Neuronal stem cell (in vitro differentiated cells): ENCODE measurements around the gene PXN.

Experiments used
- DNase-seq: peaks from one replicate; pipeline ENCODE4 v3.0.0-alpha.2; 2013; ENCODE audit warnings: low spot score
- H2AFZ ChIP-seq: one replicate; pipeline ENCODE4 v1.6.1; 2013; ENCODE audit warnings: mild to moderate bottlenecking, low read length, inconsistent platforms
- H2AK5ac ChIP-seq: 2 replicates; pipeline ENCODE4 v1.6.1; 2013; ENCODE audit warnings: low read depth, mild to moderate bottlenecking, inconsistent platforms, low read length, moderate library complexity, mixed read lengths
- H2BK120ac ChIP-seq: 2 replicates; pipeline ENCODE4 v1.6.1; 2013; ENCODE audit warnings: low read depth, mild to moderate bottlenecking, inconsistent platforms, low read length, moderate library complexity, mixed read lengths
- H2BK12ac ChIP-seq: one replicate; pipeline ENCODE4 v1.6.1; 2013; ENCODE audit warnings: low read length, inconsistent platforms
- H2BK15ac ChIP-seq: 2 replicates; pipeline ENCODE4 v1.6.1; 2013; ENCODE audit warnings: mild to moderate bottlenecking, low read length, inconsistent platforms, mixed read lengths
- H2BK5ac ChIP-seq: one replicate; pipeline ENCODE4 v1.6.1; 2013; ENCODE audit warnings: inconsistent platforms, mild to moderate bottlenecking, low read length, moderate library complexity
- H3K14ac ChIP-seq: one replicate; pipeline ENCODE4 v1.6.1; 2013; ENCODE audit warnings: low read length, inconsistent platforms
- H3K18ac ChIP-seq: 2 replicates; pipeline ENCODE4 v1.6.1; 2013; ENCODE audit warnings: low read length, inconsistent platforms
- H3K23ac ChIP-seq: 2 replicates; pipeline ENCODE4 v1.6.1; 2013; ENCODE audit warnings: low read depth, mild to moderate bottlenecking, mixed read lengths, low read length, inconsistent platforms; ENCODE audit not compliant: poor library complexity
- H3K27ac ChIP-seq: replicated peaks from 3 replicates; pipeline ENCODE4 v1.5.1; 2013; ENCODE audit warnings: low read length, inconsistent platforms
- H3K27me3 ChIP-seq, 3 experiments: 2 replicates each; pipeline ENCODE4 v1.6.1; 2013; ENCODE audit warnings: low read length in 3 of 3, mild to moderate bottlenecking in 2 of 3, inconsistent platforms in 1 of 3, low read depth in 1 of 3, mixed read lengths in 1 of 3, moderate library complexity in 1 of 3; ENCODE audit not compliant: control insufficient read depth in 3 of 3, insufficient read depth in 3 of 3
- H3K36me3 ChIP-seq, 2 donors: replicated peaks in 1 of 2; 2 replicates each; pipeline ENCODE4 v1.6.1; 2013; ENCODE audit warnings: low read length in 2 of 2; ENCODE audit not compliant: control insufficient read depth in 2 of 2, insufficient read depth in 2 of 2
- H3K4ac ChIP-seq: 2 replicates; pipeline ENCODE4 v1.6.1; 2013; ENCODE audit warnings: inconsistent platforms, mild to moderate bottlenecking, low read length, moderate library complexity
- H3K4me1 ChIP-seq, 2 donors: 1 replicate in 1 of 2; 2 replicates in 1 of 2; pipeline ENCODE4 v1.6.1; 2013; ENCODE audit warnings: low read length in 2 of 2, low read depth in 1 of 2; ENCODE audit not compliant: control insufficient read depth in 2 of 2, insufficient read depth in 1 of 2
- H3K4me2 ChIP-seq: one replicate; pipeline ENCODE4 v1.6.1; 2013; ENCODE audit warnings: mild to moderate bottlenecking, low read length, inconsistent platforms; ENCODE audit not compliant: insufficient read depth, poor library complexity, severe bottlenecking
- H3K4me3 ChIP-seq, 2 donors: 2 replicates each; pipeline ENCODE4 v1.5.1; 2013; ENCODE audit warnings: low read length in 2 of 2, mild to moderate bottlenecking in 2 of 2, inconsistent platforms in 1 of 2, moderate library complexity in 1 of 2
- H3K79me1 ChIP-seq: one replicate; pipeline ENCODE4 v1.6.1; 2013; ENCODE audit warnings: low read depth, mild to moderate bottlenecking, inconsistent platforms, low read length, moderate library complexity
- H3K9ac ChIP-seq: one replicate; pipeline ENCODE4 v1.6.1; 2013; ENCODE audit warnings: mild to moderate bottlenecking, low read depth, low read length, inconsistent platforms; ENCODE audit not compliant: poor library complexity
- H3K9me3 ChIP-seq, 2 donors: replicated peaks in 1 of 2; 2 replicates each; pipeline versions ENCODE3 to v1.6.1; 2013; ENCODE audit warnings: low read length in 2 of 2, mild to moderate bottlenecking in 2 of 2, inconsistent platforms in 1 of 2, low read depth in 1 of 2, mixed read lengths in 1 of 2, moderate library complexity in 1 of 2; ENCODE audit not compliant: control insufficient read depth in 2 of 2, insufficient read depth in 1 of 2
- H4K8ac ChIP-seq: one replicate; pipeline ENCODE4 v1.6.1; 2013; ENCODE audit warnings: low read depth, mild to moderate bottlenecking, inconsistent platforms, low read length, moderate library complexity
- H4K91ac ChIP-seq: one replicate; pipeline ENCODE4 v1.6.1; 2013; ENCODE audit warnings: low read length, low read depth, mild to moderate bottlenecking, inconsistent platforms; ENCODE audit not compliant: poor library complexity
- WGBS, 2 donors: extraction: QIAGEN DNeasy Blood & Tissue Kit; methylation state at CpG; one replicate each; pipeline ENCODE4 v1.1.7; 2013; ENCODE audit warnings: missing lambda C conversion rate in 2 of 2, mixed read lengths in 1 of 2; ENCODE audit not compliant: insufficient read length in 2 of 2, insufficient replicate concordance in 1 of 2; ENCODE audit errors: extremely low coverage in 2 of 2; 5-methylcytosine and 5-hydroxymethylcytosine counted together

The PXN gene

DNA sequence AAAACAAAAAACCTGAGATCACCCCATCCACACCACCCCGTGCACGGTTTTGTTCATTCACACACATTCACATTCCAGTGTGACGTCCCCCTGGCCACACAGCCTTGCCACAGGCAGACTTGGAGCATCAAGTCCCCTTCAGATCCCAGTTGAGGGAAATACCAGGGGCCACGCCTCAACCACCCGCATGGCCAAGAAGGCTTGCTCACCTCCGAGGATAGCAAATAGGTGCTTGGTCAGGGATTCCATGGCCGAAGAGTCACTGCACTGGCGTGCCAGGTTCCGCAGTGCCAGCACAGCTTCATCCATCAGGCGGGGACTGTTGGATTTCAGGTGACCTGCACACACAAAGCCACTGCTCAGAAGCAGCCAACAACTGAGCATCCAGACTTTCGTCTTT, 90.0 kb downstream of the PXN start:
- Histone ChIP-seq H3K4ac (no peak overlapping the region), H3K4me2 (no peak overlapping the region), H2BK5ac (no peak overlapping the region), H3K27me3 (no peaks in the 10 kb centered on the region), H3K9ac (no peak overlapping the region), H4K91ac (no peak overlapping the region), H3K27ac (no peak overlapping the region), H2BK120ac (no peak overlapping the region), H3K36me3 (peaks cover 57 to 96% of the 10 kb centered on the region in 2 donors), H2BK12ac (no peak overlapping the region), H3K23ac (no peak overlapping the region), H2AFZ (no peak overlapping the region), H3K18ac (no peak overlapping the region), H3K9me3 (no peaks in the 10 kb centered on the region), H3K79me1 (no peaks in the 10 kb centered on the region), H2AK5ac (no peak overlapping the region), H3K4me1 (no peaks in the 10 kb centered on the region), H2BK15ac (no peak overlapping the region), H4K8ac (no peak overlapping the region), H3K4me3 (no peak overlapping the region), H3K14ac (no peak overlapping the region)
- no CpG with 5 or more reads among the region's 11 CpGs for WGBS, 2 donors
- DNase-seq: no peak

DNA sequence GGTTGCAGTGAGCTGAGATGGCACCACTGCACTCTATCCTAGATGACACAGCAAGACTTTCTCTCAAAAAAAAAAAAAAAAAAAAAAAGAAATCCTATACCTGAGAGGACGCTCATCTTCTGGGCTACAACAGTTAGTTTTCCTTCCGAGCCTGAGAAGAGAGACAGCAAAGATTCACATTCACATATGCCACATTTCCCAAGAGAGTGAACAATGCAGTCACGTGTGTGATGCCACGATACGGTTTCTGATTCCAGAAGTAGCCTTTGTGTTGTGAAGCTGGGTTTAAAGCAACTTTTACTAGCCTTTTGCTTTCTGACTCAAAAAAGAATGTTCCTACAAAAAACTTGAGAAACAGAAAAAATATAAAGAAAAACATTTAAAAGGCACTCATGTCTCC, 90.5 kb downstream of the PXN start:
- Histone ChIP-seq H3K4me3 (no peak overlapping the region), H2BK12ac (no peak overlapping the region), H3K9me3 (no peaks in the 10 kb centered on the region), H4K8ac (no peak overlapping the region), H3K79me1 (no peaks in the 10 kb centered on the region), H2AFZ (no peak overlapping the region), H3K27me3 (no peaks in the 10 kb centered on the region), H2BK5ac (no peak overlapping the region), H3K4ac (no peak overlapping the region), H3K14ac (no peak overlapping the region), H3K36me3 (peaks cover 59 to 96% of the 10 kb centered on the region in 2 donors), H3K4me1 (no peaks in the 10 kb centered on the region), H4K91ac (no peak overlapping the region), H3K18ac (no peak overlapping the region), H3K27ac (no peak overlapping the region), H2AK5ac (no peak overlapping the region), H2BK15ac (no peak overlapping the region), H3K9ac (no peak overlapping the region), H2BK120ac (no peak overlapping the region), H3K4me2 (no peak overlapping the region), H3K23ac (no peak overlapping the region)
- no peak for DNase-seq
- WGBS, 2 donors: no CpG with 5 or more reads among the region's 5 CpGs

DNA sequence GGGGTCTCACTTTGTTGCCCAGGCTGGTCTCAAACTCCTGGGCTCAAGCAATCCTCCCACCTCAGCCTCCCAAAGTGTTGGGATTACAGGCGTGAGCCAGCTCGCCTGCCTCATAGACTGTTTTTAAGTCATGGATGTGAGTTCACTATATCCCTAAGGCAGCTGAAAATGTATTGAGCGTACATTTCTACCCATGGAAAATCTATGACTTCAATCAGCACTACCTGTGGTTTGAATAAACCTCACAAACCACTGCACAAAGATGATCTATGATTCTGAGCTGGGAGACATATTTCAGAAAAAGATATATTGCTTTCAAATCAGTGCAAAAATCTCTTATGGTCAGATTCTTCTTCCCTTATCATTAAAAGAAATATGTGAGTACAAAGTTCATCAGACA, 93.5 kb downstream of the PXN start:
- Histone ChIP-seq H4K8ac (no peak overlapping the region), H3K9ac (no peak overlapping the region), H3K23ac (no peak overlapping the region), H2BK120ac (no peak overlapping the region), H2BK5ac (no peak overlapping the region), H2AFZ (no peak overlapping the region), H3K18ac (no peak overlapping the region), H3K9me3 (no peaks in the 10 kb centered on the region), H3K27me3 (no peaks in the 10 kb centered on the region), H3K79me1 (no peaks in the 10 kb centered on the region), H4K91ac (no peak overlapping the region), H3K4ac (no peak overlapping the region), H3K4me1 (no peaks in the 10 kb centered on the region), H3K14ac (no peak overlapping the region), H3K27ac (no peak overlapping the region), H2BK15ac (no peak overlapping the region), H3K4me3 (no peak overlapping the region), H2BK12ac (no peak overlapping the region), H3K36me3 (peaks cover 58 to 99% of the 10 kb centered on the region in 2 donors), H3K4me2 (no peak overlapping the region), H2AK5ac (no peak overlapping the region)
- DNase-seq: no peak
- WGBS, 2 donors: no CpG with 5 or more reads among the region's 3 CpGs

DNA sequence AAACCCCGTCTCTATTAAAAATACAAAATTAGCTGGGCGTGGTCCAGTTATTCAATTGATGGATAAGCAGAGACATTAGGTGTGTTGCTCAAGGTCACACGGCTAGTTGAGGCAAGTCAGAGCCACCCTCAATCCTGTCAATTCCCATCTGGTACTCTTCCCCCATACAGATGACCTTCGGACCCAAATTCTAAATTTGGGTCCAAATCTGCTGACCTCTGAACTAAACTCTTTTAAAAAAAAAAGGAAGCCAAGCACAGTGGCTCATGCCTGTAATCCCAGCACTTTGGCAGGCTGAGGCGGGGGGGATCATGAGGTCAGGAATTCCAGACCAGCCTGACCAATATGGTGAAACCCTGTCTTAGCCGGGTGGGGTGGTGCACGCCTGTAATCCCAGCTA, 94.9 kb downstream of the PXN start:
- no peak overlapping the region for H3K23ac ChIP-seq
- no peak overlapping the region for H2AK5ac ChIP-seq
- no peaks in the 10 kb centered on the region for H3K27me3 ChIP-seq
- H3K4ac ChIP-seq: no peak overlapping the region
- H3K9me3 ChIP-seq: no peaks in the 10 kb centered on the region
- no peak overlapping the region for H2AFZ ChIP-seq
- H3K79me1 ChIP-seq: no peaks in the 10 kb centered on the region
- no peak overlapping the region for H2BK5ac ChIP-seq
- H3K27ac ChIP-seq: no peak overlapping the region
- DNase-seq: no peak
- no CpG with 5 or more reads among the region's 7 CpGs for WGBS, 2 donors
- no peak overlapping the region for H3K14ac ChIP-seq
- no peak overlapping the region for H3K4me2 ChIP-seq
- H3K36me3 ChIP-seq: peaks cover 46 to 89% of the 10 kb centered on the region in 2 donors
- no peak overlapping the region for H3K9ac ChIP-seq
- H2BK120ac ChIP-seq: no peak overlapping the region
- H3K4me3 ChIP-seq: no peak overlapping the region
- H3K4me1 ChIP-seq: no peaks in the 10 kb centered on the region
- no peak overlapping the region for H3K18ac ChIP-seq
- no peak overlapping the region for H4K91ac ChIP-seq
- no peak overlapping the region for H4K8ac ChIP-seq
- H2BK15ac ChIP-seq: no peak overlapping the region
- H2BK12ac ChIP-seq: no peak overlapping the region
